HL-60 (cell line): ENCODE measurements around the gene OSBPL6.

ENCODE experiments used
- DNase-seq, 2 experiments: peaks; one replicate each; pipeline ENCODE4 v3.0.0-alpha.2; 2010 to 2020; ENCODE audit warnings: low read depth in 1 of 2, low spot score in 1 of 2
- H3K27ac ChIP-seq: fragments of 250-450 bp; sonication (Bioruptor Pico); replicated peaks from 2 replicates; pipeline ENCODE4 v1.5.1; 2020; ENCODE audit warnings: mild to moderate bottlenecking, moderate library complexity
- H3K27me3 ChIP-seq: fragments of 250-450 bp; sonication (Bioruptor Pico); 2 replicates; pipeline ENCODE4 v1.5.1; 2021; ENCODE audit warnings: mild to moderate bottlenecking, moderate library complexity; ENCODE audit not compliant: insufficient read depth, poor library complexity, severe bottlenecking
- H3K4me3 ChIP-seq: replicated peaks from 2 replicates; pipeline ENCODE4 v1.5.1; 2011; ENCODE audit warnings: mild to moderate bottlenecking, control low read depth, low read length; ENCODE audit not compliant: insufficient read depth
- CTCF ChIP-seq: IDR thresholded peaks from one replicate; pipeline ENCODE4 v1.5.1; 2011; ENCODE audit warnings: low read length, control low read depth, inconsistent platforms; ENCODE audit not compliant: insufficient read depth
- GABPA ChIP-seq: IDR thresholded peaks from 2 replicates; pipeline ENCODE4 v1.6.1; 2012; ENCODE audit warnings: low read depth
- POLR2AphosphoS5 ChIP-seq: IDR thresholded peaks from 2 replicates; pipeline ENCODE4 v1.6.1; 2012; ENCODE audit warnings: low read depth
- REST ChIP-seq: IDR thresholded peaks from 2 replicates; pipeline ENCODE4 v1.6.1; 2012; ENCODE audit warnings: low read depth; ENCODE audit not compliant: insufficient replicate concordance
- SPI1 ChIP-seq: IDR thresholded peaks from 2 replicates; pipeline ENCODE4 v1.6.1; 2012; ENCODE audit warnings: low read depth, mild to moderate bottlenecking, borderline replicate concordance

OSBPL6 gene

GRCh38 chr2:178403671-178404306 is 209.5 kb downstream of the OSBPL6 start:
- Histone ChIP-seq H3K4me3 (no peak overlapping the region), H3K27me3 (no peaks in the 10 kb centered on the region), H3K27ac (no peak overlapping the region)
- TF ChIP-seq SPI1 (no peak), CTCF (no peak), GABPA (no peak), POLR2AphosphoS5 (no peak), REST (no peak)
- no peak for DNase-seq

GRCh38 chr2:178404368-178404767 is 210.1 kb downstream of the OSBPL6 start:
- peak; percentile 87 for TF ChIP-seq POLR2AphosphoS5
- no peak for TF ChIP-seq REST
- Histone ChIP-seq H3K27me3 (no peaks in the 10 kb centered on the region), H3K27ac (no peak overlapping the region), H3K4me3 (no peak overlapping the region)
- peak in 1 of 2 experiments; percentile 23 for DNase-seq

- Histone ChIP-seq H3K4me3 (no peak overlapping the region), H3K27ac (no peak overlapping the region), H3K27me3 (no peaks in the 10 kb centered on the region)
- TF ChIP-seq POLR2AphosphoS5: no peak
- no peak for TF ChIP-seq SPI1
- TF ChIP-seq REST: no peak
- no peak for TF ChIP-seq GABPA
- no peak for TF ChIP-seq CTCF
- DNase-seq: no peak
Measured at GRCh38 chr2:178409261-178409660, 214.9 kb downstream of the OSBPL6 start.
